ENCODE data around the gene SLC7A1.

SLC7A1 gene

DNA sequence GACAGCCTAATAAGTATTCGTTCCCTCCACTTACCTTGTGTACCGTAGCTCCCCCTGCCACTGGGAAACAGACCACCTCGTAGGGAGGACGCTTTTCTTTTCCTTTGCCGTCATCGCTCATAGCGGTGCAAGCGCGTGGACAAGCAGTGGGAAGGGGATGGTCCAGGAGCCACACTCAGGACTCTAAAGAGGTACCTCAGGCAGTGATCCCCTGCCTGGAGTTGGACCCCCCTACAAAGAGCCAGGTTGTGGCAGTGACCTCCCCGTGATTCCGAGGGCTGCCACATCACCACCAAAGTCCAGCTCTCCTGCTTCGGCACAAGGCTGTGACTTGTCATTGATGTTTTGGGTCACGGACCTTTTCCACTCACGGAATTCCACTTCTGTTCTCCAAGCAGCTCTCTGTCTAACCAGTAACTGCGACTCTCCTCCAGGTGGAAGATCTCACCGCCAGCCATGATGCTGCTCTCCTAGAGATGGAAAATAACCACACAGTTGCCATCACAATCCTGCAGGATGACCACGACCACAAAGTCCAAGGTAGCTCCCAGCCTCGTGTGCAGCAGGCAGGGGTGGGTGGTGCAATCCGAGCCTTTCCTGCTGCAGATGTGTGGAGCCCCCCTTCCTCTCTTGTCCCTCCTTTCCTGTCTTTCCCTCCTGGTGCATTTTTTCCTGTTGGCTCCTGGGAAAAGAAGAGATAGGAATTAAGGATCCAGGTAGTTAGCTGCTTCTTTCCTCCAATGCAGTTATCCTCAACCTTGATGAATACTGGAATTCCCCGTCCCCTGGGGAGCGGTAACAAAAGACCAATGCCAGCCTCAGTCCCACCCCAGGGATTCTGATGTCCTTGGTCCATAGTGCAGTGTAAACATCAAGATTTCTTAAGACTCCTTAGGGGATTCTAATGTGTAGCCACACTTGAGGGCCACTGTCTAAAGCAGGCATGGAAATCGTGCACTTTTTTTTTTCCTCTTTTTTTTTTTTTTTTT, 107.7 kb downstream of the SLC7A1 start:
- POLR2A ChIA-PET, result no interaction called here
- CTCF ChIA-PET, result interaction anchor here (0.5 to 1.0 kb wide), 2 partner anchors 119 to 474 kb away, joined by 3 to 4 read pairs; no protein-coding TSS in a partner anchor
- TF ChIP-seq FOXA1 (IDR thresholded peaks at IDR 0.05) (no peak), ELF4 (IDR thresholded peaks at IDR 0.05) (no peak), SP1 (IDR thresholded peaks at IDR 0.05) (no peak), BHLHE40 (IDR thresholded peaks at IDR 0.05; ENCODE audit: borderline replicate concordance) (no peak), L3MBTL2 (conservative IDR thresholded peaks at IDR 0.05) (no peak), NFRKB (IDR thresholded peaks at IDR 0.05) (no peak), HDGF (IDR thresholded peaks at IDR 0.05; ENCODE audit: borderline replicate concordance) (no peak), CTBP1 (IDR thresholded peaks at IDR 0.05; ENCODE audit: borderline replicate concordance) (no peak), LEF1 (IDR thresholded peaks at IDR 0.05; ENCODE audit: borderline replicate concordance) (no peak), ZNF384 (IDR thresholded peaks at IDR 0.05) (no peak)
- TF ChIP-seq, protein P1, sequence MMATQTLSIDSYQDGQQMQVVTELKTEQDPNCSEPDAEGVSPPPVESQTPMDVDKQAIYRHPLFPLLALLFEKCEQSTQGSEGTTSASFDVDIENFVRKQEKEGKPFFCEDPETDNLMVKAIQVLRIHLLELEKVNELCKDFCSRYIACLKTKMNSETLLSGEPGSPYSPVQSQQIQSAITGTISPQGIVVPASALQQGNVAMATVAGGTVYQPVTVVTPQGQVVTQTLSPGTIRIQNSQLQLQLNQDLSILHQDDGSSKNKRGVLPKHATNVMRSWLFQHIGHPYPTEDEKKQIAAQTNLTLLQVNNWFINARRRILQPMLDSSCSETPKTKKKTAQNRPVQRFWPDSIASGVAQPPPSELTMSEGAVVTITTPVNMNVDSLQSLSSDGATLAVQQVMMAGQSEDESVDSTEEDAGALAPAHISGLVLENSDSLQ (IDR thresholded peaks at IDR 0.05), result no peak
- DNase-seq (ENCODE audit: extremely low spot score), result no peak

DNA sequence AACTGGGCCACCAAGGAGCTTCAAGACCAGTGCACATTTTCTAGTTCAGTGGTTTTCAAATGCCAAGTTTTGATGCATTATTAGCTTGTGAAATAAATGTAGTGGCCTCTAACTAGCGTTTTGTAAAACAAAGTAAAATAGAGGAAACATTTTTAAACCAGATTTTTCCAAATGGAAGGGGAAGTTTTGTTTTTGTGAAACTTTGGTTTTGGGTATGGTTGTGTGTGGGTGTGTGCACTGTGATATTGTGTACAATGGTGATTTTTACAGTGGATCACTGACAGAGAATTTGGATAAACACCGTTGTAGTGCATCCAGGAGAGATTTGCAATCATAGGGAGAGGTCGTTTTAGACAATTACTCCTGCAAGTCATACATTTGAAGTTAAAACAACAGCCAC, 108.9 kb downstream of the SLC7A1 start:
- ChIA-PET POLR2A (no interaction called here), CTCF (no interaction called here)
- TF ChIP-seq FOXK2 (IDR thresholded peaks at IDR 0.05) (no peak), LEF1 (IDR thresholded peaks at IDR 0.05; ENCODE audit: borderline replicate concordance) (no peak), ARNT (IDR thresholded peaks at IDR 0.05) (no peak)
- DNase-seq (ENCODE audit: extremely low spot score), result no peak

DNA sequence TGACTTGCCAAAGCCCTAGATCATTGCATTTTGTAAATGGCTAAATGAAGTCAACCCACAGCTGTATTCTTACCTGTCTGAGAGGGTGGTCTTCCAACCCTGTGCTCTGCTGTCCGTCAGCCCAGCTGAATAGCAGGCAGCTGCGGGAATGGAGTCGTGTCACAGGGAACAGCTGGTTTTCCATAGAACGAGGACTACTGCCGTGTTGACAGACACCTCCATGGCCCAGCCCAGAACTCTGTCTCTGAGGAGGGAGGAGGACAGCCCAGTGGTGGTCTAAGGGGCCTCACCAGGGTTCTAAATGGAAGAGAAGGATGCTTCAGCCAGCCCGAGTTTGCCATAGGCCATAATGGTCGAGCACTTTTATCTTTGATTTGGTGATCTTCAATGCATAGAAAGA, 110.7 kb downstream of the SLC7A1 start:
- ChIA-PET POLR2A (no interaction called here), CTCF (interaction anchor here (1.5 kb wide), 1 partner anchor 13 kb away, joined by 7 read pairs; no protein-coding TSS in a partner anchor)
- TF ChIP-seq FOXA1 (IDR thresholded peaks at IDR 0.05), result no peak
- no peak for TF ChIP-seq ELF4 (IDR thresholded peaks at IDR 0.05)
- TF ChIP-seq ZNF384 (IDR thresholded peaks at IDR 0.05), result no peak
- TF ChIP-seq FOXK2 (IDR thresholded peaks at IDR 0.05), result no peak
- TF ChIP-seq SUZ12 (IDR thresholded peaks at IDR 0.05), result no peak
- no peak for TF ChIP-seq HDGF (IDR thresholded peaks at IDR 0.05; ENCODE audit: borderline replicate concordance)
- no peak for TF ChIP-seq TARDBP (IDR thresholded peaks at IDR 0.05)
- TF ChIP-seq, protein P1 (IDR thresholded peaks at IDR 0.05), result no peak
- no peak for TF ChIP-seq BHLHE40 (IDR thresholded peaks at IDR 0.05; ENCODE audit: borderline replicate concordance)
- DNase-seq (ENCODE audit: extremely low spot score), result no peak

DNA sequence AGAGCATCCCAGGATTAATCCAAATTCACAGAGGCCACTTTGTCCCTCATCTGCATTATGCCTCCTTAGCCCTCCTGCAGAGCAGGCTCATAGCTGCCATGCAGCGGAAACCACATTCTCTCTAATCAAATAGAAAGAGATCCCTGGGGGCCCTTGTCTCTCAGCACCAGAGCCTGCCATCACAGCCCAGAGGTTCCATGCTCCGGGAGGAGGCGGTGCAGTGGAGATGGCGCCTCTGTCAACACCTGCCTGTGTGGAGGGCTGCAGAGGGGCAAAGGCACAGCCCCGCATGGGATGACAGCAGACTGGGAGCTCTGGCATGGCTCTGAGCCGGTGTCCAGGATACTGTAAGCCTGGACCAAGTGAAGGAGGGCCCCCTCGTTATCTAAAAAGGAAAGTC, 111.3 kb downstream of the SLC7A1 start:
- ChIA-PET CTCF (interaction anchor here (1.5 kb wide), 1 partner anchor 12 kb away, joined by 7 read pairs; no protein-coding TSS in a partner anchor), POLR2A (no interaction called here)
- DNase-seq (ENCODE audit: extremely low spot score), result no peak
- no peak for TF ChIP-seq FOXM1 (IDR thresholded peaks at IDR 0.05; ENCODE audit: borderline replicate concordance)
- no peak for TF ChIP-seq BHLHE40 (IDR thresholded peaks at IDR 0.05; ENCODE audit: borderline replicate concordance)

GRCh38 chr13:29483623-29484022, 111.9 kb downstream of the SLC7A1 start:
- ChIA-PET CTCF (interaction anchor here (1.5 kb wide), 1 partner anchor 12 kb away, joined by 7 read pairs; no protein-coding TSS in a partner anchor), POLR2A (no interaction called here)
- TF ChIP-seq BHLHE40 (IDR thresholded peaks at IDR 0.05; ENCODE audit: borderline replicate concordance) (no peak), SP1 (IDR thresholded peaks at IDR 0.05) (no peak), ARNT (IDR thresholded peaks at IDR 0.05) (no peak), TARDBP (IDR thresholded peaks at IDR 0.05) (no peak), FOXM1 (IDR thresholded peaks at IDR 0.05; ENCODE audit: borderline replicate concordance) (no peak), FOXA1 (IDR thresholded peaks at IDR 0.05) (no peak), HDGF (IDR thresholded peaks at IDR 0.05; ENCODE audit: borderline replicate concordance) (no peak), SUZ12 (IDR thresholded peaks at IDR 0.05) (no peak), FOXK2 (IDR thresholded peaks at IDR 0.05) (no peak), ZNF384 (IDR thresholded peaks at IDR 0.05) (no peak)
- TF ChIP-seq, protein P1 (IDR thresholded peaks at IDR 0.05), result no peak
- no peak for DNase-seq (ENCODE audit: extremely low spot score)

DNA sequence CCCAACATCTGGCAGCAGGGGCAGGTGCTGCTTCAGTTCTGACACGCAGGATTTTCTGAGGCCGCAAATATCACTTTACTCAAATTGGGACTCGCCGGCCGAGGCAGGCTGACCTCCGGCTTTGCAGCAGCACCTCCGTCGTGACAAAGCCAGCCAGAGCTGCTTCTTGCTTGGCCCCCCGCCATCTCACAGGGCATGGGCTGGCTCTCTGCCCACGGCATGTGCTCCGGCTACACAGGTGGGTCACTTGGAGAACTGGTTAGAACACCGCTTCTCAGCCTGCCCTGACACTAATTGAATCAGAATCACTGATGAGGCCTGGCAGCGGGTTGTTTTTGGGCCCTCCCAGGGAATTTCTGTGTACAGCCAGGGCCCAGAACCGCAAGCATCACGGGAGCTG, 112.3 kb downstream of the SLC7A1 start:
- POLR2A ChIA-PET, result no interaction called here
- no peak for TF ChIP-seq FOXM1 (IDR thresholded peaks at IDR 0.05; ENCODE audit: borderline replicate concordance)
- no peak for TF ChIP-seq HDGF (IDR thresholded peaks at IDR 0.05; ENCODE audit: borderline replicate concordance)
- TF ChIP-seq ELF4 (IDR thresholded peaks at IDR 0.05), result no peak
- no peak for TF ChIP-seq NFRKB (IDR thresholded peaks at IDR 0.05)
- TF ChIP-seq LEF1 (IDR thresholded peaks at IDR 0.05; ENCODE audit: borderline replicate concordance), result no peak
- no peak for TF ChIP-seq ARNT (IDR thresholded peaks at IDR 0.05)
- no peak for TF ChIP-seq FOXK2 (IDR thresholded peaks at IDR 0.05)
- TF ChIP-seq, protein P1 (IDR thresholded peaks at IDR 0.05), result no peak
- no peak for TF ChIP-seq L3MBTL2 (conservative IDR thresholded peaks at IDR 0.05)
- no peak for TF ChIP-seq FOXA1 (IDR thresholded peaks at IDR 0.05)
- no peak for TF ChIP-seq CTBP1 (IDR thresholded peaks at IDR 0.05; ENCODE audit: borderline replicate concordance)
- no peak for TF ChIP-seq ZNF384 (IDR thresholded peaks at IDR 0.05)
- TF ChIP-seq BHLHE40 (IDR thresholded peaks at IDR 0.05; ENCODE audit: borderline replicate concordance), result no peak
- TF ChIP-seq TARDBP (IDR thresholded peaks at IDR 0.05), result no peak
- no peak for TF ChIP-seq SP1 (IDR thresholded peaks at IDR 0.05)
- no peak for TF ChIP-seq SUZ12 (IDR thresholded peaks at IDR 0.05)
- CTCF ChIA-PET, result interaction anchor here (1.5 kb wide), 1 partner anchor 11 kb away, joined by 7 read pairs; no protein-coding TSS in a partner anchor
- DNase-seq (ENCODE audit: extremely low spot score), result no peak
